ENCODE results near the gene CBLN4.

- TF ChIP-seq ELF1 (IDR thresholded peaks at IDR 0.05; ENCODE audit: borderline replicate concordance, low read depth) (no peak), POLR2A (IDR thresholded peaks at IDR 0.05; ENCODE audit: borderline replicate concordance, extremely low read depth, insufficient read depth, insufficient read length) (no peak), CTCF (IDR thresholded peaks at IDR 0.05 in 2 of 3, conservative IDR thresholded peaks at IDR 0.05 in 1 of 3; ENCODE audit: borderline replicate concordance in 1 of 3, insufficient read depth in 1 of 3, low read depth in 2 of 3, low read length in 2 of 3) (no peak), JUND (IDR thresholded peaks at IDR 0.05) (no peak), EZH2phosphoT487 (IDR thresholded peaks at IDR 0.05; ENCODE audit: borderline replicate concordance) (no peak), ZFX (IDR thresholded peaks at IDR 0.05) (no peak), EZH2 (IDR thresholded peaks at IDR 0.05) (no peak), CEBPB (IDR thresholded peaks at IDR 0.05; ENCODE audit: low read depth) (no peak), POLR2AphosphoS5 (IDR thresholded peaks at IDR 0.05; ENCODE audit: low read depth, low read length) (no peak), EGR1 (IDR thresholded peaks at IDR 0.05; ENCODE audit: low read depth) (no peak), YY1 (IDR thresholded peaks at IDR 0.05; ENCODE audit: extremely low read depth, insufficient replicate concordance, low read depth, low read length) (no peak), ZNF274 (IDR thresholded peaks at IDR 0.05; ENCODE audit: low read depth, low read length) (no peak)
- TF ChIP-seq, protein P1, sequence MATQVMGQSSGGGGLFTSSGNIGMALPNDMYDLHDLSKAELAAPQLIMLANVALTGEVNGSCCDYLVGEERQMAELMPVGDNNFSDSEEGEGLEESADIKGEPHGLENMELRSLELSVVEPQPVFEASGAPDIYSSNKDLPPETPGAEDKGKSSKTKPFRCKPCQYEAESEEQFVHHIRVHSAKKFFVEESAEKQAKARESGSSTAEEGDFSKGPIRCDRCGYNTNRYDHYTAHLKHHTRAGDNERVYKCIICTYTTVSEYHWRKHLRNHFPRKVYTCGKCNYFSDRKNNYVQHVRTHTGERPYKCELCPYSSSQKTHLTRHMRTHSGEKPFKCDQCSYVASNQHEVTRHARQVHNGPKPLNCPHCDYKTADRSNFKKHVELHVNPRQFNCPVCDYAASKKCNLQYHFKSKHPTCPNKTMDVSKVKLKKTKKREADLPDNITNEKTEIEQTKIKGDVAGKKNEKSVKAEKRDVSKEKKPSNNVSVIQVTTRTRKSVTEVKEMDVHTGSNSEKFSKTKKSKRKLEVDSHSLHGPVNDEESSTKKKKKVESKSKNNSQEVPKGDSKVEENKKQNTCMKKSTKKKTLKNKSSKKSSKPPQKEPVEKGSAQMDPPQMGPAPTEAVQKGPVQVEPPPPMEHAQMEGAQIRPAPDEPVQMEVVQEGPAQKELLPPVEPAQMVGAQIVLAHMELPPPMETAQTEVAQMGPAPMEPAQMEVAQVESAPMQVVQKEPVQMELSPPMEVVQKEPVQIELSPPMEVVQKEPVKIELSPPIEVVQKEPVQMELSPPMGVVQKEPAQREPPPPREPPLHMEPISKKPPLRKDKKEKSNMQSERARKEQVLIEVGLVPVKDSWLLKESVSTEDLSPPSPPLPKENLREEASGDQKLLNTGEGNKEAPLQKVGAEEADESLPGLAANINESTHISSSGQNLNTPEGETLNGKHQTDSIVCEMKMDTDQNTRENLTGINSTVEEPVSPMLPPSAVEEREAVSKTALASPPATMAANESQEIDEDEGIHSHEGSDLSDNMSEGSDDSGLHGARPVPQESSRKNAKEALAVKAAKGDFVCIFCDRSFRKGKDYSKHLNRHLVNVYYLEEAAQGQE (IDR thresholded peaks at IDR 0.05; ENCODE audit: low read depth), result no peak
These were observed 519 bp downstream of the CBLN4 start for GRCh38 chr20:56004611-56005388.

Data from HCT116 (cell line).